ENCODE results near the gene HHIPL1.

HHIPL1 gene

DNA sequence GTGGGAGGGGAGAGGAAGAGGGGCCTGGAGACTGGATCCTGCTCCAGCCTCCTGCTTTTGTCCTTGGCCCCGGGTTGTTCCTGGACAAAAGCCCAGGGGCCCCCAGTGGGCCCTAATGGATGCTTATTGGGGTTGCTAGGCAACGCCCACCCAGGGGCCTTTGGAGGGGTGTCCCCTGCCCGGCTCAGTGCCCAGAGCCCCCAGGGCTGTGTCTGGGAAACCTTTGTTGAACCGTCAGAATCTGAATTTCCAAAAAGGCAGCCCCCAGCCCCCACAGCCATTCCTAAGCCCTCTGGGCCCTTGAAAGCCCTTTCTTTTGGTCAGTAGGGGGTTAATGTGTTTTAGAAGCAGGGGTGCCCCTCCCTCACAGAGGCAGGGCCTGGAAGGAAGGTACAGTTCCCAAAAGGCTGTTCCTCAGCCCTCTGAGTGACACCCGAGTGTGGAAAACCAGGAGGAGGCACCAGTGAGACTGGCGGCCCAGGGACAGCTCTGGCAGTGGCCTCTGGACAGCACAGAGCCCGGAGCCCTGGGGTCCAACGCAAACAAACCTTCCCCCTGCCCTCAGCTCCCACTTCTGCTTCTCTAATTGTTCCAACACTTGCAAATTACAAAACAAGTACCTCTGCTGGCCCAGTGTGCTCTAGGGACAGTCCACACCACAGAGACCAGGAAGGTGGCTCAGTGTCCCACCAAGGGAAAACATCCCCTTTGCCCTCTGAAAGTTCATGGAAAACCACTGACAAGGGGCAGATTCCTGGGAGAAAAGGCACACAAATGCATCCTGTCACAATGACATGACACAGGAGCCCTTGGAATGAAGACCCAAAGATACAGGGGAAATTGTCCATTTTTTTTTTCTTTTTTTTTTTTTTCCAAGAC is 19.4 kb downstream of the HHIPL1 start:
- no peak overlapping the region for H3K4me3 ChIP-seq (ENCODE audit: control insufficient read depth, low read depth, low read length)
- DNase-seq (ENCODE audit: low read depth), result no peak
- TF ChIP-seq, protein P1, sequence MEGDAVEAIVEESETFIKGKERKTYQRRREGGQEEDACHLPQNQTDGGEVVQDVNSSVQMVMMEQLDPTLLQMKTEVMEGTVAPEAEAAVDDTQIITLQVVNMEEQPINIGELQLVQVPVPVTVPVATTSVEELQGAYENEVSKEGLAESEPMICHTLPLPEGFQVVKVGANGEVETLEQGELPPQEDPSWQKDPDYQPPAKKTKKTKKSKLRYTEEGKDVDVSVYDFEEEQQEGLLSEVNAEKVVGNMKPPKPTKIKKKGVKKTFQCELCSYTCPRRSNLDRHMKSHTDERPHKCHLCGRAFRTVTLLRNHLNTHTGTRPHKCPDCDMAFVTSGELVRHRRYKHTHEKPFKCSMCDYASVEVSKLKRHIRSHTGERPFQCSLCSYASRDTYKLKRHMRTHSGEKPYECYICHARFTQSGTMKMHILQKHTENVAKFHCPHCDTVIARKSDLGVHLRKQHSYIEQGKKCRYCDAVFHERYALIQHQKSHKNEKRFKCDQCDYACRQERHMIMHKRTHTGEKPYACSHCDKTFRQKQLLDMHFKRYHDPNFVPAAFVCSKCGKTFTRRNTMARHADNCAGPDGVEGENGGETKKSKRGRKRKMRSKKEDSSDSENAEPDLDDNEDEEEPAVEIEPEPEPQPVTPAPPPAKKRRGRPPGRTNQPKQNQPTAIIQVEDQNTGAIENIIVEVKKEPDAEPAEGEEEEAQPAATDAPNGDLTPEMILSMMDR (IDR thresholded peaks at IDR 0.05; ENCODE audit: control insufficient read depth, insufficient read depth, low read depth, low read length, missing control alignments), result no peak

DNA sequence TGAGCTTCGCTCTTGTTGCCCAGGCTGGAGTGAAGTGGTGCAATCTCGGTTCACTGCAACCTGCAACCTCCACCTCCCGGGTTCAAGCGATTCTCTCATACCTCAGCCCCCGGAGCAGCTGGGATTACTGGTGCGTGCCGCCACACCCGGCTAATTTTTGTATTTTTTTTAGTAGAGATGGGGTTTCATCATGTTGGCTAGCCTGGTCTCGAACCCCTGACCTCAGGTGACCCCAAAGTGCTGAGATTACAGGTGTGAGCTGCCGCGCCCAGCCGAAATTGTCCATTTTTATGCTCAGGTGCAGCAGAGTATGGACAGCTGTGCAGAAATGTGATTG is 20.0 kb downstream of the HHIPL1 start:
- H3K4me3 ChIP-seq (ENCODE audit: control insufficient read depth, low read depth, low read length), result no peak overlapping the region
- no peak for DNase-seq (ENCODE audit: low read depth)
- TF ChIP-seq, protein P1 (IDR thresholded peaks at IDR 0.05; ENCODE audit: control insufficient read depth, insufficient read depth, low read depth, low read length, missing control alignments), result no peak

DNA sequence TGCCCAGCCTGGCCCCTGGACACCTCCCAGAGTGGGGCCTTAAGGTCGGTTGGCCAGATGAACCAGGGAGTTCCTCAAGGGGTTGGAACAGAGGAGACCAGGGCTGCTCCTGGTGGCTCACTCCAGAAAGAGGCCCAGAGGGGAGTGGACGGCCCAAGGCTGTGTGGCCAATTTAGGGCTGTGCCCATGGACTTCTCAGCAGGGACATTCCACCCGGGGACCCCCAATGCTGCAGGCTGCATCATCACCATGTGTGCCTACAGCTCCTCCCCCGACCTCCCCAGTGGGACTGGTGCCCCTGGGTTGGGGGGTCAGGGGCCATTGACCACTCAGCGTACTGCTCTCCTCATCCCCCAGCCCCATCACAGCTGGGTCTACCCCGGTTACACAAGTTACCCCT is 21.6 kb downstream of the HHIPL1 start:
- TF ChIP-seq, protein P1 (IDR thresholded peaks at IDR 0.05; ENCODE audit: control insufficient read depth, insufficient read depth, low read depth, low read length, missing control alignments), result no peak
- H3K4me3 ChIP-seq (ENCODE audit: control insufficient read depth, low read depth, low read length), result no peak overlapping the region
- no peak for DNase-seq (ENCODE audit: low read depth)

DNA sequence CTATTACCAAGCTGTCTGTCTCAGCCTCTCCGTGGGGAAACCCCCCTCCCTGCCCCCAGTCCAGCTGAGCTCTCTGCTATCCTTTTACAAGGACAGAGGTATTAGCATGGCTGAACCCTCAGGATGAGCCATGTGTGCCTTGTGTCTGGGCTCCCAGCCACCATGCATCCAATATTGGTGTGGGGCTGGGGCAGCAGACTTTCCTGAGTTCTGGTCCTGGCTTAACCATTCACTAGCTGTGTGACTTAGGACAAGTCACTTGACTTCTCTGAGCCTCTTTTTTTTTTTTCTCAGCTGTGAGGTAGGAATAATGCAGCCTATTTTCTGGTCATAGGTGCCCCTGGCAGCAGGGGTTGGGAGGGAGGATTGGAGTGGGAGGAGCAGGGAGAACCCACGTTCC is 22.1 kb downstream of the HHIPL1 start:
- no peak overlapping the region for H3K4me3 ChIP-seq (ENCODE audit: control insufficient read depth, low read depth, low read length)
- TF ChIP-seq, protein P1 (IDR thresholded peaks at IDR 0.05; ENCODE audit: control insufficient read depth, insufficient read depth, low read depth, low read length, missing control alignments), result no peak
- no peak for DNase-seq (ENCODE audit: low read depth)

DNA sequence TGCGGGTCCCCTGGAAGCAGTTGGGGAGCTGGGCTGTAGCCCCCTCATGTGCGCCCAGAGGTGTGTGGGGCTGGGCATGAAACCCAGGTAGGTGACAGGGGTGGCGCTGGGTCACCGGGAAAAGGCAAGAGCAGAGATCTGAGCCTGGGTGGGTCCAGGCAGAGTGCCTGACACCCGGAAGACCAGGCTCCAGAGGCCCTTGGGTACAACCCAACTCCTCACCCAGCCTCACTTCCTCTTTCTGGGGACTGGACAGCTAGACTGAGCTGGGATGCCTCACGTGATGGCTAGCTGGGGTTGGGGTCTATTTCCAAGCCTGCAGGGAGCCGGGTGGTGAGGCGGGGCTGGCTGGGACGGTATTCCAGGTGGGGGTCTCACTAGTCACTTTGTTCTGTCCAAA is 22.9 kb downstream of the HHIPL1 start:
- TF ChIP-seq, protein P1 (IDR thresholded peaks at IDR 0.05; ENCODE audit: control insufficient read depth, insufficient read depth, low read depth, low read length, missing control alignments), result no peak
- no peak for DNase-seq (ENCODE audit: low read depth)

DNA sequence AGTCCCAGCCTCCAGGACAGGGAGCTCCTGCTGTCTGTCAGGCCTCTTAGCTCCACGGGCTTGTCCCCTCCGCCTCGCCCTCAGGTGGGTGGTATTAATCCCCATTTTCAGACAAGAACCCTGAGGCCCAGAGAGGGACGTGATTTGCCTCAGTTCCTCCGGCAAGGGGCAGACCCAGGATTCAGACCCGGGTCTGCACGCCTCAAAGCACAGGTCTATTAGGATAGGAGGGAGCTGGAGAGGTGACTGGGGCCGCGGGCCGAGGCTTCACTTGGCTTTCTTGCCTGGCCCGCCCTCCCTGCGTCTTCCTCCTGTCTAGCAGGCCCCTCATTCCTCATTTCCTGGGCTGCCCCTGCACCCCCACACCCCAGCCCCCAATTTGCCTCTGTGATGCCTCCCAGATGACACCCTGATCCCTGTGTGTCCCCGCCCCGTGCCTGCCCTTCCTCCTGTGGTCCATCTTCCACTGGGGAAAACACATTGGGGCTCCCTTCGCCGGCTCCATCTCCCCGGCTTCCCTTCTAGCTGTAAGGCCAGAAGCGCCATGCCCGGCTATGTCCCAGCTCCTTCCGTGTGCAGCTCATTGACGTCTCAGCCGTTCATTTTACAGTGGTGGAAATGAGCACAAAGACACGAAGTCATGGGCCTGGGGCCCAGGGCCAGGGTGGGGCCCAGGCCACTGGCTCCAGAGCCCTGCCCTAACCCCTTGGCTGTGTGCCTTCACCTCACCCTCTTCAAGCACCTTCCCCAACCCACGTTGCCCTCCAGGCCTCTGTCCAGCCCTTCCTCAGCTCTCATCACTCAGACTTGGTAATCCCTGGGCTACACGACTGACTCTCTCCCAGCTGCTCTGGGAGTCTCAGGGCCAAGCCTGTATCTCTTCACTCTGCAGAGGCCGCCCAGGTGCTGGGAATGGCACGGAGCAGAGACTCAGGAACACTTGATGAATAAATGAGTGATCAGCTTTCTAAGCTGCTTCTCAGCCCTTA is 23.7 kb downstream of the HHIPL1 start:
- TF ChIP-seq, protein P1 (IDR thresholded peaks at IDR 0.05; ENCODE audit: control insufficient read depth, insufficient read depth, low read depth, low read length, missing control alignments), result no peak

More for the DNA sequence above, 22.9 kb downstream of the HHIPL1 start:
- H3K4me3 ChIP-seq (ENCODE audit: control insufficient read depth, low read depth, low read length), result no peak overlapping the region

More for the DNA sequence above, 23.7 kb downstream of the HHIPL1 start:
- no peak for DNase-seq (ENCODE audit: low read depth)
- no peak overlapping the region for H3K4me3 ChIP-seq (ENCODE audit: control insufficient read depth, low read depth, low read length)

Data from AG09309 (cell line).